GM21825 (cell line): ENCODE data around the gene ABCC4.

Source experiments
- ATAC-seq: cut with Tn5 transposase; IDR thresholded peaks from one replicate; pipeline ENCODE4 v1.9.1; 2021; ENCODE audit warnings: mild to moderate bottlenecking, moderate library complexity; ENCODE audit not compliant: unreplicated experiment

Gene ABCC4

GRCh38 chr13:95258619-95259194, 42.5 kb downstream of the ABCC4 start:
- ATAC-seq, result peak; percentile 59

GRCh38 chr13:95258098-95258497, 43.2 kb downstream of the ABCC4 start:
- ATAC-seq, result no peak

GRCh38 chr13:95256091-95256490, 45.2 kb downstream of the ABCC4 start:
- ATAC-seq, result no peak

GRCh38 chr13:95255072-95255732, 46.0 kb downstream of the ABCC4 start:
- no peak for ATAC-seq

GRCh38 chr13:95254339-95254738, 46.9 kb downstream of the ABCC4 start:
- ATAC-seq, result no peak

- ATAC-seq, result no peak
These were observed 48.2 kb downstream of the ABCC4 start for GRCh38 chr13:95253033-95253432.

GRCh38 chr13:95251641-95252040, 49.6 kb downstream of the ABCC4 start:
- no peak for ATAC-seq

GRCh38 chr13:95250961-95251360, 50.3 kb downstream of the ABCC4 start:
- ATAC-seq, result peak; percentile 60

- no peak for ATAC-seq
These were observed 52.3 kb downstream of the ABCC4 start for GRCh38 chr13:95248953-95249352.

GRCh38 chr13:95247852-95248251, 53.4 kb downstream of the ABCC4 start:
- no peak for ATAC-seq

GRCh38 chr13:95247171-95247570, 54.1 kb downstream of the ABCC4 start:
- no peak for ATAC-seq

GRCh38 chr13:95246292-95247082, 54.8 kb downstream of the ABCC4 start:
- no peak for ATAC-seq

- peak; percentile 53 for ATAC-seq
These were observed 56.2 kb downstream of the ABCC4 start for GRCh38 chr13:95245071-95245470.

- ATAC-seq, result no peak
These were observed 58.0 kb downstream of the ABCC4 start for GRCh38 chr13:95243207-95243606.

- no peak for ATAC-seq
These were observed 59.9 kb downstream of the ABCC4 start for GRCh38 chr13:95241321-95241720.

- peak; percentile 51 for ATAC-seq
These were observed 62.0 kb downstream of the ABCC4 start for GRCh38 chr13:95239283-95239682.

- no peak for ATAC-seq
These were observed 63.9 kb downstream of the ABCC4 start for GRCh38 chr13:95237310-95237870.

- ATAC-seq, result no peak
These were observed 64.5 kb downstream of the ABCC4 start for GRCh38 chr13:95236774-95237173.

GRCh38 chr13:95235974-95236373, 65.3 kb downstream of the ABCC4 start:
- ATAC-seq, result no peak

- no peak for ATAC-seq
These were observed 66.0 kb downstream of the ABCC4 start for GRCh38 chr13:95235199-95235756.

- peak; percentile 79 for ATAC-seq
These were observed 67.0 kb downstream of the ABCC4 start for GRCh38 chr13:95234242-95234641.
